ENCODE results near the gene SHANK1.

The SHANK1 gene

GRCh38 chr19:50728084-50728737 lies 8.6 kb upstream of the SHANK1 start:
- Histone ChIP-seq H3K9me3 (ENCODE audit: control insufficient read depth, insufficient read depth, low read length) (no peaks in the 10 kb centered on the region), H3K27me3 (ENCODE audit: control insufficient read depth, insufficient read depth, low read length) (peaks cover 19% of the 10 kb centered on the region), H3K27ac (ENCODE audit: low read depth, low read length) (peak overlapping the region; percentile 31), H3K9ac (ENCODE audit: low read depth, low read length) (no peak overlapping the region; the same call in 1 of the 2 replicates), H3K4me1 (ENCODE audit: control insufficient read depth, insufficient read depth, low read length) (peaks cover 11% of the 10 kb centered on the region), H3K4me3 (ENCODE audit: low read depth, low read length) (peak overlapping the region; percentile 38), H3K36me3 (ENCODE audit: control insufficient read depth, insufficient read depth, low read length) (no peaks in the 10 kb centered on the region)

DNA sequence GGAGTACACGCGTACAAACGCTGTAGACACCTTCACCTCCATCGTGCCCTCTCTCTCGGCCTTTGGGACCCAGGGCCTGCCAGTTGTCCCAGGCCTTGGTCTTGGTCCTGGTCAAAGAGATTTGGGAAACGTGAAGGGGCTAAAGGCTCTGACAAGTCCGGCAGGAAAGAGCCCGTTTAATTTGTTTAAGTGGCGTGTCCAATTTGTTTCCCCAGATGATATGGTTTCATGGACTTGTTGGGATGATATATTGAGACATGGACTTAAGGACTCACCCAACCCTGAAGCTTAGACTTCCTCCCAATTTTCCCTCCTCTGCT lies 6.3 kb upstream of the SHANK1 start:
- H3K4me1 ChIP-seq (ENCODE audit: control insufficient read depth, insufficient read depth, low read length), result peaks cover 11% of the 10 kb centered on the region
- peaks cover 38% of the 10 kb centered on the region for H3K27me3 ChIP-seq (ENCODE audit: control insufficient read depth, insufficient read depth, low read length)
- no peak overlapping the region for H3K27ac ChIP-seq (ENCODE audit: low read depth, low read length)
- H3K9me3 ChIP-seq (ENCODE audit: control insufficient read depth, insufficient read depth, low read length), result no peaks in the 10 kb centered on the region
- H3K4me3 ChIP-seq (ENCODE audit: low read depth, low read length), result peak overlapping the region; percentile 76
- no peaks in the 10 kb centered on the region for H3K36me3 ChIP-seq (ENCODE audit: control insufficient read depth, insufficient read depth, low read length)
- no peak overlapping the region for H3K9ac ChIP-seq (ENCODE audit: low read depth, low read length)

DNA sequence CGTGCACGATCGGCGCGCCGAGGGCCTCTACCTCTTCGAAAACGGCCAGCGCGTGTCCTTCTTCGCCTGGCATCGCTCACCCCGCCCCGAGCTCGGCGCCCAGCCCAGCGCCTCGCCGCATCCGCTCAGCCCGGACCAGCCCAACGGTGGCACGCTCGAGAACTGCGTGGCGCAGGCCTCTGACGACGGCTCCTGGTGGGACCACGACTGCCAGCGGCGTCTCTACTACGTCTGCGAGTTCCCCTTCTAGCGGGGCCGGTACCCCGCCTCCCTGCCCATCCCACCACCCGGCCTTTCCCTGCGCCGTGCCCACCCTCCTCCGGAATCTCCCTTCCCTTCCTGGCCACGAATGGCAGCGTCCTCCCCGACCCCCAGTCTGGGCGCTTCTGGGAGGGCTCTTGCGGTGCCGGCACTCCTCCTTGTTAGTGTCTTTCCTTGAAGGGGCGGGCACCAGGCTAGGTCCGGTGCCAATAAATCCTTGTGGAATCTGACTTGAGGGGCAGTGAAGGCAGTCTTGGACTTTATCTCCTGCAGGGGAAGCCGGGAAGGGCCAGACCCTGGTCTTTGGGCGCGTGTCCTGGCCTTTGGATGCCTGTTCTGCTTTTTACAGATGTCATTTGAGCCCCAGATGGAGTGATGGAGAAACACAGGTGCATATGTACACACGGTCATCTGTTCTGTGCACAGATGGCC lies 5.8 kb upstream of the SHANK1 start:
- peaks cover 11% of the 10 kb centered on the region for H3K4me1 ChIP-seq (ENCODE audit: control insufficient read depth, insufficient read depth, low read length)
- H3K9me3 ChIP-seq (ENCODE audit: control insufficient read depth, insufficient read depth, low read length), result no peaks in the 10 kb centered on the region
- peak overlapping the region; percentile 73 for H3K27ac ChIP-seq (ENCODE audit: low read depth, low read length)
- H3K9ac ChIP-seq (ENCODE audit: low read depth, low read length), result peak overlapping the region; percentile 18
- H3K4me3 ChIP-seq (ENCODE audit: low read depth, low read length), result peak overlapping the region; percentile 76
- H3K36me3 ChIP-seq (ENCODE audit: control insufficient read depth, insufficient read depth, low read length), result no peaks in the 10 kb centered on the region
- H3K27me3 ChIP-seq (ENCODE audit: control insufficient read depth, insufficient read depth, low read length), result peaks cover 42% of the 10 kb centered on the region

- Histone ChIP-seq H3K4me1 (ENCODE audit: control insufficient read depth, insufficient read depth, low read length) (peaks cover 11% of the 10 kb centered on the region), H3K36me3 (ENCODE audit: control insufficient read depth, insufficient read depth, low read length) (no peaks in the 10 kb centered on the region), H3K27me3 (ENCODE audit: control insufficient read depth, insufficient read depth, low read length) (peaks cover 47% of the 10 kb centered on the region), H3K27ac (ENCODE audit: low read depth, low read length) (peak overlapping the region; percentile 73), H3K9ac (ENCODE audit: low read depth, low read length) (peak overlapping the region; percentile 18), H3K9me3 (ENCODE audit: control insufficient read depth, insufficient read depth, low read length) (no peaks in the 10 kb centered on the region), H3K4me3 (ENCODE audit: low read depth, low read length) (peak overlapping the region; percentile 76)
These were observed 5.1 kb upstream of the SHANK1 start for GRCh38 chr19:50724522-50725217.

- Histone ChIP-seq H3K27me3 (ENCODE audit: control insufficient read depth, insufficient read depth, low read length) (peaks cover 47% of the 10 kb centered on the region), H3K4me1 (ENCODE audit: control insufficient read depth, insufficient read depth, low read length) (peaks cover 11% of the 10 kb centered on the region), H3K9ac (ENCODE audit: low read depth, low read length) (no peak overlapping the region), H3K36me3 (ENCODE audit: control insufficient read depth, insufficient read depth, low read length) (no peaks in the 10 kb centered on the region), H3K27ac (ENCODE audit: low read depth, low read length) (no peak overlapping the region), H3K4me3 (ENCODE audit: low read depth, low read length) (peak overlapping the region; percentile 73), H3K9me3 (ENCODE audit: control insufficient read depth, insufficient read depth, low read length) (no peaks in the 10 kb centered on the region)
These were observed 4.3 kb upstream of the SHANK1 start for GRCh38 chr19:50723735-50724521.

DNA sequence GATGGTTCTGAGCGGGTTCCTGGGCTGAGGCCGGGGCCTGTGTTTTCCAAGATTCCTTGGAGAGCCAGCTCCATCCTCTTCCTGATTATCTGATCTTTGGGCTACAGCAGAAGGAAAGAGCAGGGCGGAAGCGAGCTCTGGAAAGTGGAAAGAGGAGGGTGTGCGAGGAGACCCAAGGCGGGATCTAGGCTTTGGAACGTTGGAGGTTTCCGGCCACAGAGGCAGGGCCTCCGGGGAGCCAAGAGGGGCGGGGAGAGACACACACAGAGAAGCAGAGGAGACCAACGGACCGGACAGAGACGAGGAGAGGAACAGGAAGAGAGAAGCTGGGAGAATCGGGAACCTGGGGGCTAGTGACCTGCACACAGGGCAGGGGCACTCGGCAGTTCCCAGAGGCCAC lies 3.5 kb upstream of the SHANK1 start, which contains the start of gene CLEC11A:
TSS of gene CLEC11A (plus strand) at position 296 of the 400 bp plus-strand sequence. CDS start 162 bp downstream, outside the sequence.
- Histone ChIP-seq H3K9ac (ENCODE audit: low read depth, low read length) (no peak within 1 kb of the TSS), H3K36me3 (ENCODE audit: control insufficient read depth, insufficient read depth, low read length) (no peaks in the 10 kb centered on the region), H3K27ac (ENCODE audit: low read depth, low read length) (no peak within 1 kb of the TSS), H3K27me3 (ENCODE audit: control insufficient read depth, insufficient read depth, low read length) (peaks cover 47% of the 10 kb centered on the region), H3K9me3 (ENCODE audit: control insufficient read depth, insufficient read depth, low read length) (no peaks in the 10 kb centered on the region), H3K4me1 (ENCODE audit: control insufficient read depth, insufficient read depth, low read length) (peaks cover 9% of the 10 kb centered on the region), H3K4me3 (ENCODE audit: low read depth, low read length) (peak within 1 kb of the TSS; percentile 73)

- H3K36me3 ChIP-seq (ENCODE audit: control insufficient read depth, insufficient read depth, low read length), result no peaks in the 10 kb centered on the region
- H3K27ac ChIP-seq (ENCODE audit: low read depth, low read length), result no peak overlapping the region
- H3K4me1 ChIP-seq (ENCODE audit: control insufficient read depth, insufficient read depth, low read length), result peaks cover 3% of the 10 kb centered on the region
- no peaks in the 10 kb centered on the region for H3K9me3 ChIP-seq (ENCODE audit: control insufficient read depth, insufficient read depth, low read length)
- H3K9ac ChIP-seq (ENCODE audit: low read depth, low read length), result no peak overlapping the region
- H3K4me3 ChIP-seq (ENCODE audit: low read depth, low read length), result no peak overlapping the region
- H3K27me3 ChIP-seq (ENCODE audit: control insufficient read depth, insufficient read depth, low read length), result peaks cover 53% of the 10 kb centered on the region
These were observed 2.8 kb upstream of the SHANK1 start for GRCh38 chr19:50722201-50723013.

DNA sequence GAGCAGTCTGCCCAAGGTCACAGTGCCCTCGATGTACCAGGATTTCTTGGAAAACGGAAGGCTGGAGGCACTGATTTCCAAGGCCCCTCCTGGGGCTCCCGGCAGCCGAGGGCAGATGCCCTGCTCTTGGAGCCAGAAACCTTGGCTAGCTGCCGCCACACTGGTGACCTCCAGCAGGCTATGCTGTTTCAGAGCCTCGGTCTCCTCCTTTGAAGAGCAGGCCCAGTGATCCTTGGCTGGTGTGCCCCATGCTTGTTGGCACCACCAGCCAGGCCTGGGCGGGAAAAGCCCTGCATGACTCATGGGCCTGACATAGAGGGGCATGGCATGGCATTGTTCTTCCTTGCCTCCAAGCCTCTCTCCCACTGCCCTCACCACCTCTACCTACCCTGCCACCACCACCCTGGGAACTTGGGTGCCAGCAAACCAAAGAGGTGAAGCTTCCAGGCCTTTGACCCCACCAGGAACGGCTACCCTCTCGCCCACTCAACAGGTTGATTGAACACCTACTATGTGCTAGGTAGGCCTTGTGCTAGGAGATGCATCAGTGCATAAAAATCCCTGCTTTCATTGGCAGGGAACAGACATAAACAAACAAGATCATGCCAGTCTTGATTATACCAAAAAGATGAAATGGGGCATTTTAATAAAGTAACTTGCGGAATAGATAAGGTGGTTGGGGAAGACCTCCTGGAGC lies 2.0 kb upstream of the SHANK1 start:
- H3K4me3 ChIP-seq (ENCODE audit: low read depth, low read length), result no peak overlapping the region
- no peak overlapping the region for H3K9ac ChIP-seq (ENCODE audit: low read depth, low read length)
- H3K4me1 ChIP-seq (ENCODE audit: control insufficient read depth, insufficient read depth, low read length), result peaks cover 3% of the 10 kb centered on the region; the same call in 1 of the 2 replicates
- no peaks in the 10 kb centered on the region for H3K36me3 ChIP-seq (ENCODE audit: control insufficient read depth, insufficient read depth, low read length)
- peaks cover 60% of the 10 kb centered on the region for H3K27me3 ChIP-seq (ENCODE audit: control insufficient read depth, insufficient read depth, low read length)
- no peaks in the 10 kb centered on the region for H3K9me3 ChIP-seq (ENCODE audit: control insufficient read depth, insufficient read depth, low read length)
- H3K27ac ChIP-seq (ENCODE audit: low read depth, low read length), result no peak overlapping the region

- peaks cover 3% of the 10 kb centered on the region; the same call in 1 of the 2 replicates for H3K4me1 ChIP-seq (ENCODE audit: control insufficient read depth, insufficient read depth, low read length)
- no peaks in the 10 kb centered on the region for H3K36me3 ChIP-seq (ENCODE audit: control insufficient read depth, insufficient read depth, low read length)
- peaks cover 61% of the 10 kb centered on the region for H3K27me3 ChIP-seq (ENCODE audit: control insufficient read depth, insufficient read depth, low read length)
- H3K27ac ChIP-seq (ENCODE audit: low read depth, low read length), result no peak overlapping the region
- H3K9ac ChIP-seq (ENCODE audit: low read depth, low read length), result no peak overlapping the region
- no peak overlapping the region for H3K4me3 ChIP-seq (ENCODE audit: low read depth, low read length)
- H3K9me3 ChIP-seq (ENCODE audit: control insufficient read depth, insufficient read depth, low read length), result no peaks in the 10 kb centered on the region
These were observed 1.3 kb upstream of the SHANK1 start for GRCh38 chr19:50720921-50721381.

All from HUES48 (cell line).